Measurements from ENCODE around the gene WDR49. TPM values are rescaled to one million over a fixed set of nuclear protein-coding genes. Genes with fewer than 3 reads are reported as not detected.
A peak's percentile ranks its signal among the peaks of the same experiment; 100 is the strongest.

The WDR49 gene
- total RNA-seq, 2 donors from 2014 or later, result 0.93 to 1.6 TPM

DNA sequence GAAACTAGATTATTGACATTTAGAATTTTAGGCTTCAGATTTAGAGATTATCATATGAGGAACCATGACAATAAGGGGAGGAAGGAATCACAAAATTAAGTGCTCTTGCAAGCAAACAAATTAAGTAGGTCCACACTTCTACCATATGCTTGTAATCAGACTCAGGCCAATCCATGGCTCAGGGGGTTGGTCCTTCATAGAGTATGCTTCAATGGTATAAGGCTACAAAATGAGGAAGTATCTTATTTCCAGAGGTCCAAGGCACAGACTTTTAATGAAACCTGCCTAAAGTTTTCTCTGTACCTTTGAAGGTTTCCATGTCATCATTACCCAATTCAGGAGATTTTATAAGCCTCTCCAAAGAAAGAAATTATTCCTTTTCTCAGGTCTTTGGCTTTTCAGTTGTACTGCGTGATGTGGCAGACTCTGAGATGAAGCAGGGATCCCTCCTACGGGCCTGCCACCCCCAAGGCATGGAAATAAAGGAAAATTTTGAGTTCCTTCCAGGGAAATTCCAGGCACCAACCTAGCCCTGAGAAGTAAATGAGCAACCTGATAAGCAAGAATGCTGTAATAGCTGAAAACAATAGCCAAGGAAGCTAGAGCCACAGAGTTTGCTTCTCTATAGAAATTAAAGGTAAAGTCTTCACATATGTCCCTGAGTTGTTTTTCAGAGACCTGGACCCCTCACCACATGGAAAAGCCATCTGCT, 216.2 kb downstream of the WDR49 start:
- 88 to 90% methylated on average over 2 of the region's 2 CpGs for WGBS, 2 experiments (ENCODE audit: insufficient coverage in 1 of 2, insufficient read length in 1 of 2)
- Histone ChIP-seq H3K27me3 (ENCODE audit: control insufficient read depth, insufficient read depth, low read length, poor library complexity, severe bottlenecking) (no peaks in the 10 kb centered on the region), H3K9me3 (ENCODE audit: control insufficient read depth, low read length) (peaks cover 23% of the 10 kb centered on the region), H3K4me1 (ENCODE audit: control insufficient read depth, insufficient read depth, low read length) (peaks cover 8% of the 10 kb centered on the region), H3K4me3 (ENCODE audit: low read length) (peak overlapping the region; percentile 57), H3K9ac (ENCODE audit: extremely low read depth, low read length, poor library complexity, severe bottlenecking) (no peak overlapping the region), H3K27ac (ENCODE audit: low read depth, low read length) (no peak overlapping the region), H3K36me3 (ENCODE audit: control insufficient read depth, insufficient read depth, low read length) (no peaks in the 10 kb centered on the region)
- H3K9me3 Mint-ChIP-seq, result peaks cover 20% of the 10 kb centered on the region
- no peak for DNase-seq
- no peaks in the 10 kb centered on the region for H3K27me3 Mint-ChIP-seq (ENCODE audit: insufficient read depth)
- no peaks in the 10 kb centered on the region for H3K4me1 Mint-ChIP-seq
- H3K4me3 Mint-ChIP-seq, result no peak overlapping the region
- TF ChIP-seq, protein P1, sequence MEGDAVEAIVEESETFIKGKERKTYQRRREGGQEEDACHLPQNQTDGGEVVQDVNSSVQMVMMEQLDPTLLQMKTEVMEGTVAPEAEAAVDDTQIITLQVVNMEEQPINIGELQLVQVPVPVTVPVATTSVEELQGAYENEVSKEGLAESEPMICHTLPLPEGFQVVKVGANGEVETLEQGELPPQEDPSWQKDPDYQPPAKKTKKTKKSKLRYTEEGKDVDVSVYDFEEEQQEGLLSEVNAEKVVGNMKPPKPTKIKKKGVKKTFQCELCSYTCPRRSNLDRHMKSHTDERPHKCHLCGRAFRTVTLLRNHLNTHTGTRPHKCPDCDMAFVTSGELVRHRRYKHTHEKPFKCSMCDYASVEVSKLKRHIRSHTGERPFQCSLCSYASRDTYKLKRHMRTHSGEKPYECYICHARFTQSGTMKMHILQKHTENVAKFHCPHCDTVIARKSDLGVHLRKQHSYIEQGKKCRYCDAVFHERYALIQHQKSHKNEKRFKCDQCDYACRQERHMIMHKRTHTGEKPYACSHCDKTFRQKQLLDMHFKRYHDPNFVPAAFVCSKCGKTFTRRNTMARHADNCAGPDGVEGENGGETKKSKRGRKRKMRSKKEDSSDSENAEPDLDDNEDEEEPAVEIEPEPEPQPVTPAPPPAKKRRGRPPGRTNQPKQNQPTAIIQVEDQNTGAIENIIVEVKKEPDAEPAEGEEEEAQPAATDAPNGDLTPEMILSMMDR (conservative IDR thresholded peaks at IDR 0.05), result no peak
- H3K27ac Mint-ChIP-seq, result peak overlapping the region; percentile 36
- H3K36me3 Mint-ChIP-seq (ENCODE audit: low read depth), result peaks cover 7% of the 10 kb centered on the region

Other genes starting within 250 kb of the WDR49 start
- not detected for gene SERPINI2, start 179.9 kb downstream of the WDR49 start, total RNA-seq
- gene PDCD10, start 81.0 kb upstream of the WDR49 start, total RNA-seq, result 10 to 100 TPM; 75.2 to 84.8 TPM
- 10 to 100 TPM; 16.1 to 21.2 TPM for gene SERPINI1, start 81.8 kb upstream of the WDR49 start, total RNA-seq

Data from endodermal cell (in vitro differentiated cells).